Epithelial cell of esophagus (primary cell): ENCODE results near the gene SMIM10L2A.
A peak's percentile ranks its signal among the peaks of the same experiment; 100 is the strongest.

Experiments
- DNase-seq: peaks from one replicate; pipeline ENCODE4 v3.0.0; 2010; ENCODE audit warnings: low read depth
- H3K4me3 ChIP-seq: 2 replicates; pipeline ENCODE4 v1.5.1; 2011; ENCODE audit warnings: mild to moderate bottlenecking, low read length, control low read depth
- TF ChIP-seq, protein P1 (sequence below): IDR thresholded peaks from 2 replicates; pipeline ENCODE4 v1.5.1; 2011; ENCODE audit warnings: low read depth, mild to moderate bottlenecking, low read length, control low read depth, inconsistent platforms; ENCODE audit not compliant: insufficient read depth; ENCODE audit errors: missing control alignments

SMIM10L2A gene

DNA sequence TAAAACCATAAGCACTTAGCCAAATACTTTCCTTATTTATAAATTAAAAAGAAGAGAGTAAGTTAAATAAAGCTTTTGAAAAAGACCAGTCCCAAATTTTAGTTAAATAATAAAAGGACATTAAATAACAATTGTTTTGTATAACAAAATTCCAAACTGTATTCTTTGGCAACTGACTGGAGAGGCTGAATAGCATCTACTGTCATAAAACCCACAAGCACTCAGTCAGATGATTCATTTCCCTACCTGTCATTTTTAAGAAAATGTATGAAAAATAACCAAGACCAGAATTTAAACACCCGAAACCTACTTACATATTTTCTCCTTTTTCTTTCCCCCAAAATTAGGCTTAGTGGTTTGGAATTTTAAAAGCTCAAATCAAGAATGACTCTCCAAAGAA lies 32.5 kb upstream of the SMIM10L2A start:
- TF ChIP-seq, protein P1, sequence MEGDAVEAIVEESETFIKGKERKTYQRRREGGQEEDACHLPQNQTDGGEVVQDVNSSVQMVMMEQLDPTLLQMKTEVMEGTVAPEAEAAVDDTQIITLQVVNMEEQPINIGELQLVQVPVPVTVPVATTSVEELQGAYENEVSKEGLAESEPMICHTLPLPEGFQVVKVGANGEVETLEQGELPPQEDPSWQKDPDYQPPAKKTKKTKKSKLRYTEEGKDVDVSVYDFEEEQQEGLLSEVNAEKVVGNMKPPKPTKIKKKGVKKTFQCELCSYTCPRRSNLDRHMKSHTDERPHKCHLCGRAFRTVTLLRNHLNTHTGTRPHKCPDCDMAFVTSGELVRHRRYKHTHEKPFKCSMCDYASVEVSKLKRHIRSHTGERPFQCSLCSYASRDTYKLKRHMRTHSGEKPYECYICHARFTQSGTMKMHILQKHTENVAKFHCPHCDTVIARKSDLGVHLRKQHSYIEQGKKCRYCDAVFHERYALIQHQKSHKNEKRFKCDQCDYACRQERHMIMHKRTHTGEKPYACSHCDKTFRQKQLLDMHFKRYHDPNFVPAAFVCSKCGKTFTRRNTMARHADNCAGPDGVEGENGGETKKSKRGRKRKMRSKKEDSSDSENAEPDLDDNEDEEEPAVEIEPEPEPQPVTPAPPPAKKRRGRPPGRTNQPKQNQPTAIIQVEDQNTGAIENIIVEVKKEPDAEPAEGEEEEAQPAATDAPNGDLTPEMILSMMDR: no peak
- no peak overlapping the region for H3K4me3 ChIP-seq
- peak; percentile 16 for DNase-seq

GRCh38 chrX:135389717-135390116 lies 32.0 kb upstream of the SMIM10L2A start:
- DNase-seq: peak; percentile 92
- no peak overlapping the region for H3K4me3 ChIP-seq
- TF ChIP-seq, protein P1: no peak

GRCh38 chrX:135391734-135392133 lies 30.0 kb upstream of the SMIM10L2A start:
- H3K4me3 ChIP-seq: no peak overlapping the region
- TF ChIP-seq, protein P1: no peak
- DNase-seq: no peak

DNA sequence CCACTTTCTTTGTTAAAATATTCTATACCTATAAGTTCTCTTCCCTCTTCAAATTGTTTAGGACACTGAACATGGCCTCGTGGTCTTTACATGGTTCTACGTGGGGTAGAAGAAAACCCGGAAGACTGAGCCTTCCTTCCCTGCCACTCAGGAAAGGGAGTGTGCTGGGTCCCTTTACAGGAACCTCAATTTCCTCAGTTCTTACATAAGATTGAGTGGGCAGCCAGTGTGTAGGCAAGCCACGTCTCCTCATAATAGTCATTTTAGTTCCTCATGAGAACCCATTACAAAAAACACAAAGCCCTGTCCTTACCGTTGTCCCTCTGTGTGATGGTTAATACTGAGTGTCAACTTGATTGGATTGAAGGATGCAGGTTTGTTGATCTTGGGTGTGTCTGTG lies 28.7 kb upstream of the SMIM10L2A start:
- no peak overlapping the region for H3K4me3 ChIP-seq
- TF ChIP-seq, protein P1: no peak
- no peak for DNase-seq

- H3K4me3 ChIP-seq: no peak overlapping the region
- TF ChIP-seq, protein P1: no peak
- no peak for DNase-seq
Observed at GRCh38 chrX:135395064-135395463, 26.7 kb upstream of the SMIM10L2A start.

- peak; percentile 58 for DNase-seq
- TF ChIP-seq, protein P1: no peak
- H3K4me3 ChIP-seq: no peak overlapping the region
Observed at GRCh38 chrX:135396109-135396508, 25.6 kb upstream of the SMIM10L2A start.

- TF ChIP-seq, protein P1: no peak
- DNase-seq: no peak
- no peak overlapping the region for H3K4me3 ChIP-seq
Observed at GRCh38 chrX:135396566-135396965, 25.2 kb upstream of the SMIM10L2A start.
